ENCODE data around the gene PAPPA.

Gene PAPPA

GRCh38 chr9:116234081-116234480 lies 80.5 kb downstream of the PAPPA start:
- TF ChIP-seq SPI1 (IDR thresholded peaks at IDR 0.05; ENCODE audit: low read depth, low read length) (no peak), TAF1 (IDR thresholded peaks at IDR 0.05; ENCODE audit: low read depth, low read length) (no peak), POU2F2 (IDR thresholded peaks at IDR 0.05; ENCODE audit: low read depth, low read length) (no peak), POLR2A (IDR thresholded peaks at IDR 0.05; ENCODE audit: low read depth, low read length) (no peak), PAX5 (IDR thresholded peaks at IDR 0.05; ENCODE audit: insufficient read depth, low read length, severe bottlenecking) (no peak), POLR2AphosphoS5 (IDR thresholded peaks at IDR 0.05; ENCODE audit: low read depth, low read length) (no peak)
- DNase-seq (ENCODE audit: insufficient read length, low spot score) = no peak
- no peak for FAIRE-seq

GRCh38 chr9:116236979-116237378 lies 83.4 kb downstream of the PAPPA start:
- TF ChIP-seq SPI1 (IDR thresholded peaks at IDR 0.05; ENCODE audit: low read depth, low read length) (no peak), POU2F2 (IDR thresholded peaks at IDR 0.05; ENCODE audit: low read depth, low read length) (no peak), POLR2A (IDR thresholded peaks at IDR 0.05; ENCODE audit: low read depth, low read length) (no peak), POLR2AphosphoS5 (IDR thresholded peaks at IDR 0.05; ENCODE audit: low read depth, low read length) (no peak), TAF1 (IDR thresholded peaks at IDR 0.05; ENCODE audit: low read depth, low read length) (no peak), PAX5 (IDR thresholded peaks at IDR 0.05; ENCODE audit: insufficient read depth, low read length, severe bottlenecking) (no peak)
- FAIRE-seq = no peak
- DNase-seq (ENCODE audit: insufficient read length, low spot score) = no peak

- FAIRE-seq (no peak), DNase-seq (ENCODE audit: insufficient read length, low spot score) (no peak)
- TF ChIP-seq SPI1 (IDR thresholded peaks at IDR 0.05; ENCODE audit: low read depth, low read length) (no peak), POLR2AphosphoS5 (IDR thresholded peaks at IDR 0.05; ENCODE audit: low read depth, low read length) (no peak), POLR2A (IDR thresholded peaks at IDR 0.05; ENCODE audit: low read depth, low read length) (no peak), TAF1 (IDR thresholded peaks at IDR 0.05; ENCODE audit: low read depth, low read length) (no peak), POU2F2 (IDR thresholded peaks at IDR 0.05; ENCODE audit: low read depth, low read length) (no peak), PAX5 (IDR thresholded peaks at IDR 0.05; ENCODE audit: insufficient read depth, low read length, severe bottlenecking) (no peak)
Observed at GRCh38 chr9:116237456-116237855, 83.9 kb downstream of the PAPPA start.

GRCh38 chr9:116238225-116238624 lies 84.6 kb downstream of the PAPPA start:
- no peak for TF ChIP-seq TAF1 (IDR thresholded peaks at IDR 0.05; ENCODE audit: low read depth, low read length)
- no peak for TF ChIP-seq POU2F2 (IDR thresholded peaks at IDR 0.05; ENCODE audit: low read depth, low read length)
- TF ChIP-seq POLR2A (IDR thresholded peaks at IDR 0.05; ENCODE audit: low read depth, low read length) = no peak
- TF ChIP-seq PAX5 (IDR thresholded peaks at IDR 0.05; ENCODE audit: insufficient read depth, low read length, severe bottlenecking) = no peak
- DNase-seq (ENCODE audit: insufficient read length, low spot score) (no peak), FAIRE-seq (no peak)

- FAIRE-seq = no peak
- TF ChIP-seq POLR2A (IDR thresholded peaks at IDR 0.05; ENCODE audit: low read depth, low read length) = no peak
- TF ChIP-seq PAX5 (IDR thresholded peaks at IDR 0.05; ENCODE audit: insufficient read depth, low read length, severe bottlenecking) = no peak
- TF ChIP-seq SPI1 (IDR thresholded peaks at IDR 0.05; ENCODE audit: low read depth, low read length) = no peak
- no peak for TF ChIP-seq POU2F2 (IDR thresholded peaks at IDR 0.05; ENCODE audit: low read depth, low read length)
- DNase-seq (ENCODE audit: insufficient read length, low spot score) = no peak
Observed at GRCh38 chr9:116238776-116239340, 85.3 kb downstream of the PAPPA start.

GRCh38 chr9:116243708-116244107 lies 90.1 kb downstream of the PAPPA start:
- no peak for DNase-seq (ENCODE audit: insufficient read length, low spot score)
- TF ChIP-seq PAX5 (IDR thresholded peaks at IDR 0.05; ENCODE audit: insufficient read depth, low read length, severe bottlenecking) = no peak
- no peak for TF ChIP-seq POU2F2 (IDR thresholded peaks at IDR 0.05; ENCODE audit: low read depth, low read length)
- no peak for TF ChIP-seq POLR2A (IDR thresholded peaks at IDR 0.05; ENCODE audit: low read depth, low read length)
- no peak for TF ChIP-seq TAF1 (IDR thresholded peaks at IDR 0.05; ENCODE audit: low read depth, low read length)
- no peak for TF ChIP-seq SPI1 (IDR thresholded peaks at IDR 0.05; ENCODE audit: low read depth, low read length)
- TF ChIP-seq POLR2AphosphoS5 (IDR thresholded peaks at IDR 0.05; ENCODE audit: low read depth, low read length) = no peak
- FAIRE-seq = no peak

GRCh38 chr9:116247284-116247683 lies 93.7 kb downstream of the PAPPA start:
- TF ChIP-seq POU2F2 (IDR thresholded peaks at IDR 0.05; ENCODE audit: low read depth, low read length) (no peak), SPI1 (IDR thresholded peaks at IDR 0.05; ENCODE audit: low read depth, low read length) (no peak), TAF1 (IDR thresholded peaks at IDR 0.05; ENCODE audit: low read depth, low read length) (no peak), POLR2A (IDR thresholded peaks at IDR 0.05; ENCODE audit: low read depth, low read length) (no peak), PAX5 (IDR thresholded peaks at IDR 0.05; ENCODE audit: insufficient read depth, low read length, severe bottlenecking) (no peak), POLR2AphosphoS5 (IDR thresholded peaks at IDR 0.05; ENCODE audit: low read depth, low read length) (no peak)
- no peak for DNase-seq (ENCODE audit: insufficient read length, low spot score)
- FAIRE-seq = no peak

GRCh38 chr9:116247791-116248374 lies 94.3 kb downstream of the PAPPA start:
- no peak for FAIRE-seq
- TF ChIP-seq SPI1 (IDR thresholded peaks at IDR 0.05; ENCODE audit: low read depth, low read length) = no peak
- TF ChIP-seq POLR2AphosphoS5 (IDR thresholded peaks at IDR 0.05; ENCODE audit: low read depth, low read length) = no peak
- TF ChIP-seq PAX5 (IDR thresholded peaks at IDR 0.05; ENCODE audit: insufficient read depth, low read length, severe bottlenecking) = no peak
- no peak for TF ChIP-seq TAF1 (IDR thresholded peaks at IDR 0.05; ENCODE audit: low read depth, low read length)
- TF ChIP-seq POLR2A (IDR thresholded peaks at IDR 0.05; ENCODE audit: low read depth, low read length) = no peak
- TF ChIP-seq POU2F2 (IDR thresholded peaks at IDR 0.05; ENCODE audit: low read depth, low read length) = no peak
- DNase-seq (ENCODE audit: insufficient read length, low spot score) = no peak

- TF ChIP-seq SPI1 (IDR thresholded peaks at IDR 0.05; ENCODE audit: low read depth, low read length) = no peak
- TF ChIP-seq TAF1 (IDR thresholded peaks at IDR 0.05; ENCODE audit: low read depth, low read length) = no peak
- no peak for TF ChIP-seq PAX5 (IDR thresholded peaks at IDR 0.05; ENCODE audit: insufficient read depth, low read length, severe bottlenecking)
- no peak for TF ChIP-seq POLR2A (IDR thresholded peaks at IDR 0.05; ENCODE audit: low read depth, low read length)
- TF ChIP-seq POLR2AphosphoS5 (IDR thresholded peaks at IDR 0.05; ENCODE audit: low read depth, low read length) = no peak
- no peak for TF ChIP-seq POU2F2 (IDR thresholded peaks at IDR 0.05; ENCODE audit: low read depth, low read length)
- FAIRE-seq (no peak), DNase-seq (ENCODE audit: insufficient read length, low spot score) (no peak)
Observed at GRCh38 chr9:116250891-116251290, 97.3 kb downstream of the PAPPA start.

- TF ChIP-seq PAX5 (IDR thresholded peaks at IDR 0.05; ENCODE audit: insufficient read depth, low read length, severe bottlenecking) (no peak), TAF1 (IDR thresholded peaks at IDR 0.05; ENCODE audit: low read depth, low read length) (no peak), SPI1 (IDR thresholded peaks at IDR 0.05; ENCODE audit: low read depth, low read length) (no peak), POLR2AphosphoS5 (IDR thresholded peaks at IDR 0.05; ENCODE audit: low read depth, low read length) (no peak), POU2F2 (IDR thresholded peaks at IDR 0.05; ENCODE audit: low read depth, low read length) (no peak), POLR2A (IDR thresholded peaks at IDR 0.05; ENCODE audit: low read depth, low read length) (no peak)
- FAIRE-seq = no peak
- DNase-seq (ENCODE audit: insufficient read length, low spot score) = no peak
Observed at GRCh38 chr9:116251366-116251765, 97.8 kb downstream of the PAPPA start.
